ENCODE measurements around the gene MARS1. TPM values are rescaled to one million over a fixed set of nuclear protein-coding genes. Genes with fewer than 3 reads are reported as not detected.
"Not testable (repeated sequence)": the region's sequence is repeated elsewhere in the genome, so short reads cannot be mapped to it uniquely, and the experiment has no call there.

Gene MARS1
- polyA plus RNA-seq, 4 donors: 94.7 to 157 (median 126) TPM

DNA sequence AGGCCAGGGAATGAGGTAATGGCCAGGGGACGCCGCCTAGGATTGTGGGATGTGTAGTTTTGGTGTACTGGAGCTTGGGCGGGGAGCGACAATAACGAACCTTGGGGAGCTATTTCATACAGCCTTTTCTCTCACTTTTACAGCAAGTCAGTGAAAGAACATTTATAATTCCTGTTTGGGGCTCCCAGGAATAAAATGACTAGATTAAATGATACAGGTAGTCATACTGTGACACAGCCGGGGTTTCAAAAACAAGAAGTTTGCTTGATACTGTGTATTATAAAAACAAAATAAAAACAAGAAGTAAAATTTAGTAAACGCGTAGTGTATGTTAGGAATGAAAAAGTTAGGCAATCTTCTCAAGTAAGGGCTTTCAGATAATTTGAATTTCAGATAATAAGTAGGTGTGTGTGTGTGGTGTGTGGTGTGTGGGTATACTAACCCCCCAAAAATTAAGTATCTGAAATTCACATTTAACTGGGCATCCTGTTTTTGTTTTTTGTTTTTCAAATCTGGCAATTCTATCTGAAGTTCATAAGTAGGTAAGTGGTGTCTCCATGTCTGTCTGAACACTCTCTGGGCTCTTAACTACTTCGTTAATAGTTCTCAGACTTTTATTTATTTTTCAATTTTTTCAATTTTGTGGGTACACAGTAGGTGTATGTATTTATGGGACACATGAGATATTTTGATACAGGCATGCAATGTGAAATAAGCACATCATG, 59.6 kb downstream of the MARS1 start:
- DNase-seq (ENCODE audit: low read depth in 4 of 4, low spot score in 2 of 4): no peak

DNA sequence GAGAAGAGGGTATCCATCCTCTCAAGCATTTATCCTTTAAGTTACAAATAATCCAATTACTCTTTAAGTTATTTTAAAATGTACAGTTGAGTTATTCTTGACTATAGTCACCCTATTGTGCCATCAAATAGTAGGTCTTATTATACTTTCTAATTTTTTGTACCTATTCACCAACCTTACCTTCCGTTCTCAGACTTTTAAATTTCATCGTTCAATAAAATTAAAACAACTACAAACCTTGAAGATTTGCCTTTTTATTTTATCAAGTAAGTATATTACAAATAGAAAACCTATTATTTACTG, 60.1 kb downstream of the MARS1 start:
- no peak for DNase-seq (ENCODE audit: low read depth in 4 of 4, low spot score in 2 of 4)

DNA sequence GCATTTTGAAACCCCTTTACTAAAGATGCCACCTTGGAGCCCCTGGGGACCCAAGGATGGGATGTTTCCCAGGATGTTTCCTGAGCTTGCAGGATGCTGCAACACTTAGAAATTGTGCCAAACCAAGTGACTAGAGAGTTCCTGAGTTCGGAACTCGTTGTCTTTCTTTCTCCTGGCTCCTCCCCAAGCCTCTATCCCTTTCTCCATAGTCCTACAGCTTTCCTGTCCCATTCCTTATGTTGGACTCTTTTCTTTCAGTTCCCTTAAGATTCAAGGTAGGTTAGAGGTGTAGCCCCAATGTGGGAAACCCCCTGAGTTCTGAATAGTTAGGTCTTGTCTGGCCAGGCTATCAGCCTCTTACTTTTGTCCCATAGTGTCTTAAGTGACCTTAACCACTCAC, 60.6 kb downstream of the MARS1 start:
- DNase-seq (ENCODE audit: low read depth in 4 of 4, low spot score in 2 of 4): no peak

DNA sequence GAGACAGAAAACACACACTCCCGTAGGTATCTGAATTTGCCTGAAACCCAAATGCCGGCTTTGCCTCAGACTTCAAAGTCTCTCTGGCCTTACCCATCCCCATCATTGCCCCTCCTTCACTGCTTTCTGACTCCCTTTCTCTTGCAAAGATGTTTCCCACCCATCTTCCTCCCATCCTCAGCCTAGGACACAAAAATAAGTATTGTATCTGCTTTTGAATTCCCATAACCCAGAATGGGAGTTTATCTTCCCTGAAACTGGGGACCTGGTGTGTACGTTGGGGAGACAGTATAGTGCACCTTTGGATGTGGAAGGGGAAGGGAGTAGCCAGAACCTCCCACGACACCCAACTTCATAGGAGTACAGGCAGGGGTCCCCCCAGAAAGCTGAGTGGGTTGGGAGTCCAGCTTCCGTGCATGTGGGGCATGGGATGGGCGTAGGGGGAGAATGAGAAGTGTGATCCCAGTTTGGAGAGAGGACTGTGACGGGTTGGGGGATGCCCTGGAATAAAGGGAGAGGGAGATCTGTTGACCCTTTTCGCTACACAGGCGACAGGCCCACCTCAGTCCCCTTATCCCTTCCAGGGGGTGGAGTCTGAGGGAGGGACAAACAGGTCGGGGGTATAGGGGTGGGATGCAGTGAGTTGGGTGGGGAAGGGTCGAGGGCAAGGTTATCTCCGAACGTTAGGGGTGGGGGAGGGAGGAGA, 61.5 kb downstream of the MARS1 start:
- DNase-seq (ENCODE audit: low read depth in 4 of 4, low spot score in 2 of 4): no peak

DNA sequence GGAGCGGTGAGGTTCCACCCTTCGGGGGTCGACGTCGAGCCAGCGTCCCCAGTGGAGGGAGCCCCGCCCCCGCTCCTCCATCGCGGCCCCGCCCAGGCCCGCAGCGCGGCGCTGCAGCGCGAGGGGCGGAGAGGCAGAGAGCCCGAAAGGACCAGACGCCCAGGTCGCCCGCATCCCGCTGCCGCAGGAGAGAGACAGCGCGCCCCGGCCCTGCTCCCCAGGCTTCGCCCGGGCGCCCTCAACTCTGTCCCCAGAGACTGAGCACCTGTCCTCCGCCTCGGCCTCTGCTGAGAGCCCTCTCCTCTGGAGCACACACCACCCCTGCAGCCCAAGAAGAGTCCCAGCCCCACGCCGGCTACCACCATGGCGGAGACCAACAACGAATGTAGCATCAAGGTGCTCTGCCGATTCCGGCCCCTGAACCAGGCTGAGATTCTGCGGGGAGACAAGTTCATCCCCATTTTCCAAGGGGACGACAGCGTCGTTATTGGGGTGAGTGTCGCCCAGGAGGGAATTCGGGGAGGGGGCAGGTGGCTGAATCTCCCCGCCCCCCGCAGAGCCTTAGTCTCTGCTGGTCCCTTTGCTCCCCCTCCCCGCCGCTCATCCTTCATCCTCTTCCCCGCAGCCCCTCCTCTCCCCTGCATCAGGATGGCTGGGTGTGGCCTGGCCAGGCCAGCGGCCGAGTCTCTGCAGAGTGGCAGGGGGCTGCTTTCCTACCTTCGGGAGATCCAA, 62.2 kb downstream of the MARS1 start, which contains the start of gene KIF5A:
KIF5A (plus strand) TSS at position 136 of the 732 bp plus-strand sequence; CDS start at position 364, 228 bp downstream.
- DNase-seq (ENCODE audit: low read depth in 4 of 4, low spot score in 2 of 4): no peak

DNA sequence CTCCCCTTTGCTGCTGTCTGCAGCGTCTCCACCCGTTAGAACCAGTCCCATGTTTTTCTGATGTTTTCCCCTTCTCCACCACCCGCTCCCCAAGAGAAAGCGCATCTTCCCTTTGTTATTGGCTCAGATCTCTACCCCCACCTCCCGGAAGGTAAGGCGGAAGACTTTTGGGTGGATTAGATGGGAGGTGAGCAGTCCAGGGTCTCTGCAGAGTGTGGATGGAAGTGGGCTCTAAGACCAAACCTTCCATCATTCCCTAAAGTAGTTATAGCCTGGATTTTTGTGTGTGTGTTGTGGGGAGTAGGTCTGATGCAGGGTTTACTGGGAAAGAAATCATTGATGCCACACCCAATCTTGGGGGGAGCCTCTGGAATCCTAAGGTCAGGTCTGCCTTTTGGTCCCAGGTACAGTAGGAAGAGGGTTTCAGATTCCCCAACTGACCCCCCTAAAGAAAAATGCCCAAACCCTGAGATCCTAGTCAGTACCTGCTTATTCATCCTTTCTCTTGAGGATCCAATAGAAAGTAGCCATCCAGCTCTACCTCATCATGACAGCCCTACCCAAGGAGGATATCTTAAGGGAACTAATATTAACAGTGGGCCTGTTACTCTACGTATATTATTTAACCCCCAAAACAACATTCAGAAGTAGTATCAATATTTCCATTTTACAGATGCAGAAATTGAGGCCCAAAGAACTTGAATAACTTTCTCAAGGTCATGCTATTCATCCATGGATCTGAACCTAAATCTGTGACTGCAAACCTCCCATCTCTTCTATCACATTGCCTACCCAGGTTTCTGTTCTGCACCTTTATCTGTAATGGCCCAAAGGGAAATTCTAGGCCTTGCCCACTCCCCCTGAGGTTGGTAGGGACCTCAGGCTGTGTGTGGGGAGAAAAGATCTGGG, 63.0 kb downstream of the MARS1 start:
- DNase-seq (ENCODE audit: low read depth in 4 of 4, low spot score in 2 of 4): no peak

DNA sequence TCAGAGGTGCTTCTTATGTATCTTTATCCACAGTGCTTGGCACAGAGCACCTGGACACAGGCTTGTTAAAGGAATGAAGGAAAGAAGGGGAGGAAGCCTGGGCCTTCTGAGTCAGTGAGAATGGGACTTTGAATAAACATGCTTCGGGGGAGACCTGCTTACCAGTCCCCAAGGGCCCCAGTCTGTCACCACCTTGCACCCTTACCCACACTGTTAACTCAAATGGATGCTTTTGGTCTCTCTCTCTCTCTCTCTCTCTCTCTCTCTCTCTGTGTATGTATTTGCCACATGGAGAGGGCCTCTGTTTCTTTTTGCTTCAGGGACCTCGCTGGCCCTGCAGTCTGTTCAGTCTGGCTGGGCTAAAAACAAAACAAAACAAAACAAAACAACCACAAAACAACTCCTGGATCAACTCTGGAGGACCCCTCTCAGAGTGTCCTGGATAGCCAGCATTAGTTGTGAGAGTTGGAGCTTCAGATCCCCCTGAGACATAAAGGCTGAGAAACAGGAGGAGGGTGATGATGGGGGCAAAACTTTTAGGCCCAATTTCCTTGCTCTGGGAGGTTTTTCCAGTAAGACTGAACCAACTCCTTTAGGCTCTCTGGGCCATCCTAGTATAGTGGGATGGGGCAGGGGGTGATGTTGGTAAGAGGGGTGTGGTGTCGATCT, 63.9 kb downstream of the MARS1 start:
- no peak for DNase-seq (ENCODE audit: low read depth in 4 of 4, low spot score in 2 of 4)

DNA sequence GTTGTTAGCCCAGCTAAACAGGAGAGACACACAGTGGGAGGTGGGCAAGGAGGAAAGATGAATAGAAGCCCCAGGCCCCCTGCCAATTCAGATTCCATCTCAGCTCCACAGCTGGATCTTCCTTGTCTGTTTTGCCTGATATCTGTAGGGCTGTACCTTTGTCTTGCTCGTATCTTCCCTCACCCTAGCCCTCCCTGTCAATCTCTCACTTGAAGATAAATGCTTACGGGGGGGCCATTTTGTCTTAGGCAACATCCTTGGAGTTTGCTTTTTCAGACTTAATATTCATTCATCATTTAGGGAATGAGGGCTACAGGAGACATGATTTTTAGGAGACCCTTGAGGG, 64.4 kb downstream of the MARS1 start:
- DNase-seq (ENCODE audit: low read depth in 4 of 4, low spot score in 2 of 4): no peak

DNA sequence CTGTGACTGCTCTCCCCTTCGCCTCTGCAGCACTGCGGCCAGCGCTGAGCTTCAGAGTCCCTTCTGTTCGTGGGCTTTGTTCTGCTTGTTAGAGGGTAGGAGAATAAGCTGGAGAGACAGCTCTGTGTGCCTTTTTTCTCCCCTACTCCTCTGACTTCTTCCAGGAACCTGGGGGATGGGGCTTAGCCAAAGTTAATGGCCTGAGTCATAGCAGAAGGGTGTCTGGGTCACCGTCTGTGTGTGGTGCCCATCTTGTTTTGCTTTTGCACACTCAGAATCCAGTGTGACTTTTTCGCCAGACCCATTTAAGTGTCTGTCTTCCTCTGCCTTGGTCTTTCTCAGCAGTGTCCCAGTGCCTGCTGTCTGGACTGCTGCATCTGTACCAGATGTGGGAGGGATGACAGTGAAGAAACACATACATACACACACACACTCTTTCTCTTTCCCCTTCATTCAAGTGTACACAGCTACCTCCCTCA, 65.0 kb downstream of the MARS1 start:
- no peak for DNase-seq (ENCODE audit: low read depth in 4 of 4, low spot score in 2 of 4)

DNA sequence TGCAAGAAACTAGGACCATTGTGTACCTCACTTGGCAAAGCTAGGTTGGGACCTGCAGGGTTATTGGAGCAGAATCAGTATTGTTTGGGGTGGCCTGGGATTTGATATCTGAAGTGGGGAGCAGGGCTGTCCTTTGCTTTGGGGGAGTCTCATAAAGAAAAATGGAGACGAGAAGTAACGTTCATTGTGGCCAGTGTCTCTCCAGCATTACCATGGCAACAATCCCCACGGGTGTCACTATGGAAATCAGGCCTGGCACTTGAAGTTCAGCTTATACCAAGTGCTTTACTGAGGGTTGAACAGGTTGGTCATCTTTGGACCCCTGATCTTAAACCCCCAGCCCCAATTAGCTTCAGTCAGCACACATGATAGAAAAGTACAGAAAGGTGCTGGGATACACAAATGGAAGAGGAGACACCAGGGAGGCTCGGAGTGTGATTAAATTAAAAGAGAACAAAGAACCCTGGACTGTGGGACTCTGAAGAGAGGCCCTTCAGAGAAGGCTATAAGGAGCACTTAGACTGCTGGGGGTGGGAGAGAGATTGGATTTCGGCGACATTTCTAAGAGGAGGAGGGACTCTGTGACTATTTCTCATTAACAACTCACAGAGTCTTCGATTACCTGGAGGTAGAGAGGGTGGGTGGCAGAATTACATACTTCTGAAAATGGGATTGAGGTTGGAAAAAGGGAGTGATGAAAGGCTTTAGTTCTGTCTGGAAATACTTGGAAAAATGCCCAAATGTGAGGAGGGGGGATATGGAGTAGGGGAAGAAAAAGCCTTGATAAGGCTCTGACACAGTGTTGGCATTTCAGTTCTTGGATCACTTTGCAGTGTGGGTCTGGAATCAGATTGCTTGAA, 65.7 kb downstream of the MARS1 start:
- DNase-seq (ENCODE audit: low read depth in 4 of 4, low spot score in 2 of 4): no peak

DNA sequence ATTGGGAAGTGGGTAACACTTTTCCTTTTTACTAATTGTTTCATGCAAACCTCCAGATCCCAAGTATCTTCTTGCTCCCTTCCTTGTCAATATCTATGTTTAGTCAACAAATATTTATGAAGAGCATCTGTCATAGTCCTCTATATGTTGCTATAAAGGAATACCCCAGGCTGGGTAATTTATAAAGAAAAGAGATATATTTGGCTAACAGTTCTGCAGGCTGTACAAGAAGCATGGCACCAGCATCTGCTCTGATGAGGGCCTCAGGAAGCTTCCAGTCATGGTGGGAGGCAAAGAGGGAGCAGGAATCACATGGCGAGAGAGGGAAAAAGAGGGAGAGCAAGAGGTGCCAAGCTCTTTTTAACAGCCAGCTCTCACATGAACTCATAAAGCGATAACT, 66.6 kb downstream of the MARS1 start:
- no peak for DNase-seq (ENCODE audit: low read depth in 4 of 4, low spot score in 2 of 4)

DNA sequence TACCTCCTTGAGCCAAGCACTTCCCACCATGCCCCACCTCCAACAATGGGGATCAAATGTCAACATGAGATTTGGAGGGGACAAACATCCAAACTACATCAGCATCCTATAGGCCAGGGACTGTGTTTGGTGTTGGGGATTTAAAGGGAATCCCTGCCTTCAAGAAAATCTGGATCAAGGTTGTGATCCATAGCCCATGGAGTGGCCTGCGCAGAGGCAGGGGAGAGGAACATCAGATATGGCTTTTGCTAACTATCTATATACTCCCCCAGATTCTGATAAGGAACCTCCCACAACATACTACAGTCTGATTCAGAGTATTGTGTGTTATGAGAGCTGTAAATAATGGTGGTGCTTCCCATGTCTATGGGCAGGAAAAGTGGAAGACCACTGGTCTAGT, 67.0 kb downstream of the MARS1 start:
- DNase-seq (ENCODE audit: low read depth in 4 of 4, low spot score in 2 of 4): no peak

DNA sequence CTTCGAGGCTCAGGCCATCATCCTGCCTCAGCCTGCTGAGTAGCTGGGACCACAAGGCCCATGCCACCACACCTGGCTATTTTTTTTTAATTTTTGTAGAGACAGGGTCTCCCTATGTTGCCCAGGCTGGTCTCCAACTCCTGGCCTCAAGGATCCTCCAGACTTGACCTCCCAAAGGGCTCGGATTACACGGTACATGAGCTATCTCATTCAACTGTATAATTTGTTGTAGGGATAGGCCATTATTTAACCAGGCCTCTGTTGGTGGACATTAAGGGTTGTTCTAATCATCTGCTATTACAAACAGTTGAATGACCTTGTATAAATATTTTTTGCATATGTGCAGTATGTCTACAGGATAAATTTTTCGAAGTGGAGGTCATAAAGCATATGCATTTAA, 71.0 kb downstream of the MARS1 start:
- DNase-seq (ENCODE audit: low read depth in 4 of 4, low spot score in 2 of 4): no peak

DNA sequence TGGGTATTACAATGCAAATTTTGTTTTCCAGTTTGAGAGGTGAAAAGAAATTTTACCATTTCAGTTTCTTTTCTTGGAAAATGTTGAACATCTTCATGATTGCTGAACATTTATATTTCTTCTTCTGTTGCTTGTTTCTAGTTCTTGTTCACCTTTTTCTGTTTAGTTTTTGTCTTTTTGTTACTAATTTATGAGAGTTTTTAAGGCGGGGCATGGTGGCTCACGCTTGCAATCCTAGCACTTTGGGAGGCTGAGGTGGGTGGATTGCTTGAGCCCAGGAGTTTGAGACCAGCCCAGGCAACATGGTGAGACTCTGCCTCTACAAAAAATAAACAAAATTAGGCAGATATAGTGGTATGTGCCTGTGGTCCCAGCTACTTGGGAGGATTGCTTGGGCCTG, 72.6 kb downstream of the MARS1 start:
- DNase-seq (ENCODE audit: low read depth in 4 of 4, low spot score in 2 of 4): no peak

DNA sequence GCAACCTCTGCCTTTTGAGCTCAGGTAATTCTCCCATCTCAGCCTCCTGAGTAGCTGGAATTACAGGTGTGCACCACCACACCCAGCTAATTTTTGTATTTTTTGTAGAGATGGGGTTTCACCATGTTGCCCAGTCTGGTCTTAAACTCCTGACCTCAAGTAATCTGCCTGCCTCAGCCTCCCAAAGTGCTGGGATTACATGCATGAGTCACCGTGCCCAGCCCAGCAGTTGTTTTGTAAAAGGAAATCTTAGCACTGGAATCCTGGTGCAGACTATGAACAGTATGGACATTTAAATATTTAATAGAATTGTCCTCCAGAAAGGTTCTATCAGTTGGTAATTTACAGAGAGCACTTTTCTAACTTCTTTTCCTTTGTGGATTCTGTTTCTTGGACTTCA, 73.2 kb downstream of the MARS1 start:
- not testable (repeated sequence) for DNase-seq (ENCODE audit: low read depth in 4 of 4, low spot score in 2 of 4)

DNA sequence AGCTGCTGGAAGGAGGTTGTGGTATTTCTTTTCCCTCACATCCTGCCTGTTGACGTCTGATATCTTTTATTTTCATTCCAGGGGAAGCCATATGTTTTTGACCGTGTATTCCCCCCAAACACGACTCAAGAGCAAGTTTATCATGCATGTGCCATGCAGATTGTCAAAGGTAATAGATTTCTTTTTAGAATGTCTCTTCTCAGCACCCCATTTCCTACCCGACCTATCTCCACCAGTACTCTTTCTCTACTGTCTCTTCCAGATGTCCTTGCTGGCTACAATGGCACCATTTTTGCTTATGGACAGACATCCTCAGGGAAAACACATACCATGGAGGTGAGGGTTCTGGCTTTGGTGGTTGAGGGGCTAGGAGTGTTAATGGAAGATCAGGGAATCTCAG, 75.5 kb downstream of the MARS1 start:
- no peak for DNase-seq (ENCODE audit: low read depth in 4 of 4, low spot score in 2 of 4)

DNA sequence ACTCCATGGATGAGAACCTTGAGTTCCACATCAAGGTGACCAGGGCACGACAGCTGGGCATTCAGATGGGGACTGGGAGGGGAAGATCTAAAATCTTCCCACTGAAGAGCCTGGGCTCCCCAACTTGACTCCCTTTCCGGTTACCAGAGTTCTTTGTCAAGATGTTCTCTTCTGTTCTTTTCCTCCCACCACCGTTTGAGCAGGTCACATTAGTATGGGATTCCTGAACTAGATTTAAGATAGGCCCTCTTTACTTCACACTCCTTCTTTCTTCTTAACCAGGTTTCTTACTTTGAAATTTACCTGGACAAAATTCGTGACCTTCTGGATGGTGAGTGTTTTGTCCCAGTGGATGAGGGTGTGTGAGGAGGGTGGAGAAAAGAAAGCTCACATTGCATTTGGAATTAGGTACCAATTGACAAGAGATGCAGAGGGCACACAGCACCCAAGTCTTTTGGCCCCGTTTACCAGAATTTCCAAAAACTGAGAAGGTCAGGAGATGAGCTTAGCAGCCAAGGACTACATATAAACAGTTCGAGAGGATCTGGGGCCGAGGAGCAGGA, 76.4 kb downstream of the MARS1 start:
- no peak for DNase-seq (ENCODE audit: low read depth in 4 of 4, low spot score in 2 of 4)
